ENCODE results near the gene ACP2.
"Not testable (repeated sequence)": the region's sequence is repeated elsewhere in the genome, so short reads cannot be mapped to it uniquely, and the experiment has no call there.

ACP2 gene

DNA sequence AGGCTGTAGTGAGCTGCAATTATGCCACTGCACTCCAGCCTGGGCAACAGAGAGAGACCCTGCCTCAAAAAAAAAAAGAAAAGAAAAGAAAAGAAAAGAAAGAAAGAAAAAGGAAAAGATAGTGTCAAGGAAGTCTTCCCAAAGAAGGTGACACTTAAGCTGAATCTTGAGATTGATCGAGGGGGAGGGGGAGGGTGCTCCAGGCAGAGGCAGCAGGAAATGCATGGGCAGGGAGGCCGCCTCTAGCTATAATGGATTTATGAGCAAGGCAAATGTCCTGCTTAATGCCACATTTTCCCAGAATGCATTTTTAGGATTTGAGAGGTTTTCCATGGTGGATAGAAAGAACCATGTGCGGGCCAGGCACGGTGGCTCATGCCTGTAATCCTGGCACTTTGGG is 47.6 kb downstream of the ACP2 start:
- no peak for DNase-seq

DNA sequence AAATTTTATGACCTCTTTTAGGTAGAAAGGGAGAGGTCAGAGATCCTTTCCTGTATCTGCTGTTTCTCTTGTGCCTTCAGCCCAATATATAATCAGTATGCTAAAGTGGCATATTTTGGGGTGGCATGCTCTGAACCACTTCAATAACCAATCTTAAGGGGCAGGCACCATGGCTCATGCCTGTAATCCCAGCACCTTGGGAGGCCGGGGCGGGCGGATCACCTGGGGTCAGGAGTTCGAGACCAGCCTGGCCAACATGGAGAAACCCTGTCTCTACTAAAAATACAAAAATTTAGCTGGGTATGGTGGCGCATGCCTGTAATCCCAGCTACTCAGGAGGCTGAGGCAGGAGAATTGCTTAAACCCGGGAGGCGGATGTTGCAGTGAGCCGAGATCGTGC is 50.5 kb downstream of the ACP2 start:
- DNase-seq = not testable (repeated sequence)

DNA sequence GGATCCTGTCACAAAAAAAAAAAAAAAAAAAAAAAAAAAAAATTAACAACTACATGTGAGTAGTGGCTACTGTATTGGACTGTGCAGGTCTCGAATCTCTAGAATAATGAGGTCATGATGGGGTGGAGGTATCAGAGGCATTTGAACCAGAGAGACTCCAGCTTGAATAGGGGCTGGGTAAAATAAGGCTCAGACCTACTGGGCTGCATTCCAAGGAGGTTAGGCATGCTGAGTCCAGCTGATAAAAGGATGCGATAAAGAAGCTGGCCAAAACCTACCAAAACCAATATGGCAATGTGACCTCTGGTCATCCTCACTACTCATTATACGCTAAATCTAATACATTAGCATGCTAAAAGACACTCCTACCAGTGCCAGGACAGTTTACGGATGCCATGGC is 56.5 kb downstream of the ACP2 start:
- no peak for DNase-seq

DNA sequence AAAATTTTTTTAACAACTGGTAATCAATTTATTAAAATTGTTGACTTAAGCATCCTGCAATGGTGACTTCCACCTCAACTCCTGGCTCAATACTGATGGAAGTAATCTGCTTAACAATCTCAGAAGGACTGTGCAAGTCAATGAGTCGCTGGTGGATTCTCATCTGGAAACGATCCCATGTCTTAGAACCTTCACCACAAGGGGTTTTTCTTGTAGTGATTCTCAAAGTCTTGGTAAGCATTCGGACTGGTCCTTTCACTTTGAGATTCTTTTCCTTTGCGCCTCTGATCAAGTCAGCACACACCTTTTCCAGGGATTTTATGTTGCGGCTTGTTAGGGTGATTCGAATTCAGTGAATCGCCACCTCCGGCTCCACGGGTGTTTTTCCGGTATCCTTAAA is 57.5 kb downstream of the ACP2 start:
- DNase-seq = not testable (repeated sequence)

All from suppressor macrophage (primary cell).